Gastrocnemius medialis (tissue), 4 donors: ENCODE data around the gene CBY1. TPM values are rescaled to one million over a fixed set of nuclear protein-coding genes. Genes with fewer than 3 reads are reported as not detected.

ENCODE experiments used
- ATAC-seq, 2 donors: fragments of 150-250 bp; one replicate each; pipeline ENCODE4 v1.9.1; 2016
- DNase-seq, 2 donors: peaks; one replicate each; pipeline ENCODE4 v3.0.0-alpha.2; 2019
- H3K27ac ChIP-seq, 4 donors: fragments of 200-600 bp; sonication (generic); 1 replicate in 1 of 4; 2 replicates in 3 of 4; pipeline ENCODE4 v1.5.1; 2016 to 2018; ENCODE audit warnings: mild to moderate bottlenecking in 2 of 4, moderate library complexity in 1 of 4
- H3K27me3 ChIP-seq, 3 donors: fragments of 200-600 bp; sonication (generic) in 2 of 3; 1 replicate in 1 of 3; 2 replicates in 2 of 3; pipeline versions ENCODE4 v1.5.1 to v1.6.0; 2016 to 2019; ENCODE audit warnings: mild to moderate bottlenecking in 1 of 3, moderate library complexity in 1 of 3
- H3K36me3 ChIP-seq, 2 donors: fragments of 200-600 bp; sonication (generic) in 1 of 2; one replicate each; pipeline ENCODE4 v1.5.1; 2017 to 2018
- H3K4me1 ChIP-seq, 2 donors: fragments of 200-600 bp; sonication (generic) in 1 of 2; one replicate each; pipeline ENCODE4 v1.5.1; 2016 to 2017; ENCODE audit warnings: mild to moderate bottlenecking in 2 of 2
- H3K4me3 ChIP-seq, 4 donors: fragments of 200-600 bp; sonication (generic) in 3 of 4; 1 replicate in 1 of 4; 2 replicates in 3 of 4; pipeline ENCODE4 v1.5.1; 2016 to 2019; ENCODE audit warnings: mild to moderate bottlenecking in 2 of 4
- H3K9me3 ChIP-seq, 3 donors: fragments of 200-600 bp; sonication (generic) in 2 of 3; 1 replicate in 1 of 3; 2 replicates in 2 of 3; pipeline ENCODE4 v1.5.1; 2016 to 2019
- CTCF ChIP-seq, 5 experiments: fragments of 450-650 bp in 3 of 5; fragments of 200-600 bp in 2 of 5; sonication (generic) in 2 of 5; IDR thresholded peaks in 4 of 5; conservative IDR thresholded peaks in 1 of 5; 1 replicate in 4 of 5; 2 replicates in 1 of 5; pipeline ENCODE4 v1.5.1; 2016 to 2019; ENCODE audit warnings: antibody characterized with exemption in 5 of 5, mild to moderate bottlenecking in 3 of 5, moderate library complexity in 3 of 5
- POLR2A ChIP-seq, 2 donors: fragments of 450-650 bp; IDR thresholded peaks; one replicate each; pipeline ENCODE4 v1.6.1; 2017; ENCODE audit warnings: antibody characterized with exemption in 2 of 2, mild to moderate bottlenecking in 2 of 2, moderate library complexity in 2 of 2
- in situ Hi-C, 4 donors: fragments of 200-750 bp; cut with MboI; loops; one replicate each; pipeline versions ENCODE4 v1.15.0 to v1.8.0; 2017; ENCODE audit warnings: low sequenced_read_pairs in 4 of 4
- intact Hi-C: fragments of 100-400 bp; cut with DNase I; formaldehyde crosslinking; loops from one replicate; pipeline ENCODE4 v1.15.1; 2023; ENCODE audit warnings: low total_unique reads
- total RNA-seq, 4 donors: library from RNA; depleted of rRNA; stranded (reverse); fragments of >200 nt; gene quantifications; one replicate each; pipeline versions ENCODE4 v1.1.0 to v1.2.3, GENCODE V29; 2016

Gene CBY1
- total RNA-seq, 4 donors from 2014 or later = 8.0 to 15.7 (median 12.6) TPM

DNA sequence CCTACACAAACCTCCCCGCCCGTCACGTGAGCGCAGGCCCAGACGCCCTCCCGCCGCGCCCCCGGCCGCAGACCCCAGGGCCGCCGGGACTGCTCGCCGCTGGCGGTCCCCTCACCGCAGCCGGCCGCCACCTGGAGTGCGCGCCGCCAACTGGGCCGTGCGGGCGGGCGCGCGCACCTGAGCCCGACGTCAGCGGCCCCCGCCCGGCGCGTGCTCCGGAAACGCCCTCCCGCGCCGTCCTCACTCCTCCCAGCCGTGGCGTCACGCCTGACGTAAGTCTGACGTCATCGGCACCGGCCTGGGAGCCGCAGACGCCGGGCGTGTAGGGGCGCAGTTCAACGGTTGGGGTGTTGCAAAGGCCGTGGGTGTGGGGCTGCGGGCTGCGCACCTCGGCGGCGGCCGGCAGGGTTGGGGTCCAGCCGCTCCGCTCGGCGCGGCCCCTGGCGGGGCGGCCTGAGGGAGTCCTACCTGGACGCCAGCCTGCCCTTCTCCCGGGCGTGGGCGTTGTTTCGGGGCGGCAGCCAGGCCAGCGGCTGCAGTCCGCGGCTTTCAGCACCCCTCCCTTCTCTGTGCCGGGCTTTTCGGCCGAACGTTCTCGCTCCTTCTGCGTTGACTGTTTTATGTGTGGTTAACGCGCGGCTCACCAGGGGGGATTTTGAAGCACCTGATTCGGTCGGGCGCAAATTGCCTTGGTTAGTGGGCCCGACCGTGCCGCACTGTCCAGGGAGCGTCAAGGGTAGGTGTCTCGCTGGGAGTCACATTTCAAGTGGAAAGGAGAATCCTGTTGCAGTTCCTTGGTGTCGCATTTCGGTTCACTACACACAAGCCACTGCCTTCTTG lies 44.6 kb downstream of the CBY1 start, which contains the start of gene JOSD1:
TSS of gene JOSD1 (minus strand) at position 155 of the 840 bp plus-strand sequence. CDS start 956 bp downstream, outside the sequence.
- H3K9me3 ChIP-seq = no peaks in the 10 kb centered on the region
- peak within 1 kb of the TSS; percentile 76 to 92 (median 80) for H3K4me3 ChIP-seq
- DNase-seq = peak; percentile 87 to 90
- H3K27me3 ChIP-seq = no peaks in the 10 kb centered on the region
- ATAC-seq = peak; percentile 57 to 59
- intact Hi-C loops (loop anchor here (1.0 to 10.0 kb wide), 4 partner anchors 54 to 636 kb away; partner anchors contain the start of gene SUN2), in situ Hi-C loops (no loop called here)
- peak within 1 kb of the TSS; percentile 95 to 97 (median 96) for H3K27ac ChIP-seq
- H3K4me1 ChIP-seq = peaks cover 42 to 46% of the 10 kb centered on the region in 2 donors
- peaks cover 0 to 7% of the 10 kb centered on the region in 2 donors for H3K36me3 ChIP-seq
- TF ChIP-seq POLR2A (IDR thresholded peaks at IDR 0.05) (peak; percentile 100), CTCF (IDR thresholded peaks at IDR 0.05 in 4 of 5, conservative IDR thresholded peaks at IDR 0.05 in 1 of 5) (peak in 2 of 5 experiments; percentile 41 to 50)

- no peaks in the 10 kb centered on the region for H3K9me3 ChIP-seq
- intact Hi-C loops = loop anchor here (5.0 to 10.0 kb wide), 5 partner anchors 168 to 640 kb away; partner anchors contain the start of genes CBX6 and CSNK1E
- DNase-seq (no peak), ATAC-seq (no peak)
- H3K4me3 ChIP-seq = peak overlapping the region; percentile 31 to 56 (median 50)
- TF ChIP-seq CTCF (IDR thresholded peaks at IDR 0.05 in 4 of 5, conservative IDR thresholded peaks at IDR 0.05 in 1 of 5) (no peak), POLR2A (IDR thresholded peaks at IDR 0.05) (no peak)
- H3K4me1 ChIP-seq = peaks cover 35 to 37% of the 10 kb centered on the region in 2 donors
- in situ Hi-C loops = no loop called here
- no peaks in the 10 kb centered on the region for H3K27me3 ChIP-seq
- no peaks in the 10 kb centered on the region for H3K36me3 ChIP-seq
- peak overlapping the region; percentile 82 to 90 (median 90) for H3K27ac ChIP-seq
Observed at GRCh38 chr22:38704654-38705234, 48.3 kb downstream of the CBY1 start.

DNA sequence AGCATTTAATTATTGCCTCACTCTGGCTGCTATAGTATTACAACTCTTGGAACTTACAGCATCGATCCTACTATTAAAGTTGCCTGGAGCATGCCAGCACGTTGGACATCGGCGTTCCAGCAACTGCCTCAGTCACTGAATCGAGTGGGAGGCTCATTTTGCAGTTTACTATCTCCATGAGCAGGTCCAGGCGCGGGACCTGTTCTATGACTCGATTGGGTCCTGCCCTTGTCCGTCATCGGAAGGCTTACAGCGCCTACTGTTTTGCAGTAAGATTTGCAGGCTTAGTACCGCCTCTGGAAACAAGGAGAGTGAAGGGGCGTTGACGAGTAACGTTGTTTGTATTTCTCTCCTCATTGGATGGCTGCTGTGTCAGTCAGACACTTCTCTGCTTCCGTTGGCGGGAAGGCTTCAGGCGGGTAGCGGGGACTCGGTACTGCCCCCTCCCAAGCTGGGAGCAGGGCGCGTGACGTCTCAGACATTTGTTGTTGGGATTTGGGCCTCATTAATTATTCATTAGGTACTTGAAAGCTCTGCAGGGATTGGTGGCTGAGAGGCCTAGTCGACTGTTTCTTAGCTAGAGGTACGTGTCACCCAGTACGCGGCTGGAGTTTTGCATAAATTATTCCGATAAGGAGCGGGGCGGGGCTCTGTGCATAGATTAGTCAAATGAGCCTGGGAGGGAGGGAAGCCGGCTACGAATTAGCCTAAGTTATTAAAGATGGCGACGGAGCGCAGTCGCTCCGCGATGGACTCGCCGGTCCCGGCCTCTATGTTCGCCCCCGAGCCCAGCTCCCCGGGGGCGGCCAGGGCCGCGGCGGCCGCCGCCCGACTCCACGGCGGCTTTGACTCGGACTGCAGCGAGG lies 49.0 kb downstream of the CBY1 start, which contains the start of gene GTPBP1:
TSS of gene GTPBP1 (plus strand) at position 710 of the 866 bp plus-strand sequence. CDS start at position 722, 12 bp downstream.
- TF ChIP-seq CTCF (IDR thresholded peaks at IDR 0.05 in 4 of 5, conservative IDR thresholded peaks at IDR 0.05 in 1 of 5) (peak in 2 of 5 experiments; percentile 11 to 28), POLR2A (IDR thresholded peaks at IDR 0.05) (peak; percentile 98 to 99)
- intact Hi-C loops = loop anchor here (5.0 to 10.0 kb wide), 4 partner anchors 167 to 641 kb away; partner anchors contain the start of genes CBX6 and CSNK1E
- ATAC-seq = peak; percentile 85 to 88

More for the DNA sequence above, 49.0 kb downstream of the CBY1 start, which contains the start of gene GTPBP1:
- Histone ChIP-seq H3K36me3 (peaks cover 0 to under 1% of the 10 kb centered on the region in 2 donors), H3K4me1 (peaks cover 34% of the 10 kb centered on the region in 2 donors), H3K9me3 (no peaks in the 10 kb centered on the region), H3K4me3 (peak within 1 kb of the TSS; percentile 75 to 100 (median 90)), H3K27ac (peak within 1 kb of the TSS; percentile 92 to 100 (median 97)), H3K27me3 (no peaks in the 10 kb centered on the region)
- DNase-seq = peak; percentile 100
- in situ Hi-C loops = no loop called here
